Ishikawa (cell line): ENCODE data around the gene VTI1A.

Experiments
- CEBPB ChIP-seq: IDR thresholded peaks from 2 replicates; pipeline ENCODE4 v1.6.1; 2012
- CREB1 ChIP-seq: IDR thresholded peaks from 2 replicates; pipeline ENCODE4 v1.6.1; 2012; ENCODE audit warnings: low read depth
- EGR1 ChIP-seq: IDR thresholded peaks from 2 replicates; pipeline ENCODE4 v1.6.1; 2012
- EP300 ChIP-seq: IDR thresholded peaks from 2 replicates; pipeline ENCODE4 v1.6.1; 2012; ENCODE audit warnings: borderline replicate concordance
- FOXM1 ChIP-seq: IDR thresholded peaks from 2 replicates; pipeline ENCODE4 v1.6.1; 2012; ENCODE audit warnings: low read depth, borderline replicate concordance
- MAX ChIP-seq: IDR thresholded peaks from 2 replicates; pipeline ENCODE4 v1.6.1; 2012
- NFIC ChIP-seq: IDR thresholded peaks from 2 replicates; pipeline ENCODE4 v1.6.1; 2012
- RAD21 ChIP-seq: IDR thresholded peaks from 2 replicates; pipeline ENCODE4 v1.6.1; 2012; ENCODE audit warnings: low read depth
- REST ChIP-seq: IDR thresholded peaks from 2 replicates; pipeline ENCODE4 v1.6.1; 2012; ENCODE audit warnings: low read depth, mild to moderate bottlenecking
- TAF1 ChIP-seq: IDR thresholded peaks from 2 replicates; pipeline ENCODE4 v1.6.1; 2012; ENCODE audit warnings: low read depth, mild to moderate bottlenecking
- TCF12 ChIP-seq: IDR thresholded peaks from 2 replicates; pipeline ENCODE4 v1.6.1; 2012; ENCODE audit warnings: low read depth
- TEAD4 ChIP-seq: IDR thresholded peaks from 2 replicates; pipeline ENCODE4 v1.6.1; 2012
- USF1 ChIP-seq: IDR thresholded peaks from 2 replicates; pipeline ENCODE4 v1.6.1; 2012
- YY1 ChIP-seq: IDR thresholded peaks from 2 replicates; pipeline ENCODE4 v1.6.1; 2012; ENCODE audit warnings: low read depth
- ZBTB7A ChIP-seq: IDR thresholded peaks from 2 replicates; pipeline ENCODE4 v1.6.1; 2012; ENCODE audit warnings: low read depth

VTI1A gene

GRCh38 chr10:112484399-112484798 lies 37.4 kb downstream of the VTI1A start:
- TF ChIP-seq RAD21 = no peak
- no peak for TF ChIP-seq EGR1
- no peak for TF ChIP-seq CREB1
- no peak for TF ChIP-seq CEBPB
- TF ChIP-seq NFIC = no peak
- no peak for TF ChIP-seq MAX
- no peak for TF ChIP-seq REST
- no peak for TF ChIP-seq USF1
- no peak for TF ChIP-seq YY1
- no peak for TF ChIP-seq TAF1
- TF ChIP-seq FOXM1 = no peak
- TF ChIP-seq TEAD4 = no peak
- TF ChIP-seq TCF12 = no peak
- TF ChIP-seq ZBTB7A = no peak

- no peak for TF ChIP-seq EGR1
- TF ChIP-seq TEAD4 = no peak
- TF ChIP-seq ZBTB7A = no peak
- no peak for TF ChIP-seq MAX
- no peak for TF ChIP-seq CEBPB
- no peak for TF ChIP-seq YY1
- no peak for TF ChIP-seq TAF1
- no peak for TF ChIP-seq EP300
- TF ChIP-seq USF1 = no peak
- TF ChIP-seq FOXM1 = no peak
- TF ChIP-seq RAD21 = no peak
- TF ChIP-seq CREB1 = no peak
- no peak for TF ChIP-seq REST
These were observed 40.9 kb downstream of the VTI1A start for GRCh38 chr10:112487964-112488363.

- TF ChIP-seq TEAD4 (no peak), CREB1 (no peak), NFIC (no peak), USF1 (no peak), FOXM1 (no peak), RAD21 (no peak; the same call in 1 of the 2 replicates), CEBPB (no peak), EP300 (no peak), MAX (no peak), YY1 (no peak), REST (no peak), TAF1 (no peak), ZBTB7A (no peak), TCF12 (no peak), EGR1 (no peak)
These were observed 43.5 kb downstream of the VTI1A start for GRCh38 chr10:112490545-112490944.

GRCh38 chr10:112491144-112491543 lies 44.1 kb downstream of the VTI1A start:
- TF ChIP-seq CEBPB (no peak), FOXM1 (no peak), NFIC (no peak), EGR1 (no peak), MAX (no peak), TAF1 (no peak), TCF12 (no peak), RAD21 (no peak), TEAD4 (no peak), ZBTB7A (no peak), REST (no peak), YY1 (no peak), CREB1 (no peak), USF1 (no peak), EP300 (no peak)
